SK-N-SH (cell line): ENCODE data around the gene ATP2B3. TPM values are rescaled to one million over a fixed set of nuclear protein-coding genes. Genes with fewer than 3 reads are reported as not detected.
A peak's percentile ranks its signal among the peaks of the same experiment; 100 is the strongest.

Experiments used
- CTCF ChIA-PET: fragments of 300-600, 350-600 bp; formaldehyde crosslinking; extraction: SDS; loops from one replicate; lab custom pipeline; 2021; lab: Yijun Ruan, JAX
- POLR2A ChIA-PET: fragments of 350-600 bp; sonication (Branson Sonifier 250); formaldehyde crosslinking; extraction: SDS; loops from one replicate; lab custom pipeline; 2020; ENCODE audit warnings: antibody characterized with exemption, inconsistent platforms; lab: Yijun Ruan, JAX
- DNase-seq: peaks from one replicate; pipeline ENCODE4 v3.0.0; 2012
- H2AFZ ChIP-seq: fragments of 200-600 bp; sonication (generic); 2 replicates; pipeline ENCODE4 v1.8.1; 2016; ENCODE audit warnings: antibody characterized with exemption, mild to moderate bottlenecking, low read depth
- H3F3A ChIP-seq: fragments of 200-600 bp; sonication (generic); replicated peaks from 2 replicates; pipeline ENCODE3; 2016; ENCODE audit warnings: antibody characterized with exemption, mild to moderate bottlenecking; ENCODE audit not compliant: insufficient read depth
- H3K27ac ChIP-seq, 2 experiments: fragments of 200-500 bp in 1 of 2; fragments of 200-600 bp in 1 of 2; sonication (Bioruptor generic) in 1 of 2; sonication (generic), shearing (Covaris generic) in 1 of 2; 2 replicates each; pipeline versions ENCODE4 v1.5.1 to v1.6.1; 2014 to 2016; ENCODE audit warnings: low read depth in 2 of 2, inconsistent platforms in 1 of 2, low read length in 1 of 2, mild to moderate bottlenecking in 1 of 2, mixed read lengths in 1 of 2
- H3K27me3 ChIP-seq: fragments of 200-600 bp; sonication (generic), shearing (Covaris generic); 2 replicates; pipeline ENCODE4 v1.6.1; 2016; ENCODE audit warnings: mixed run types; ENCODE audit not compliant: insufficient read depth
- H3K36me3 ChIP-seq, 2 experiments: fragments of 200-500 bp in 1 of 2; fragments of 200-600 bp in 1 of 2; sonication (Bioruptor generic) in 1 of 2; sonication (generic) in 1 of 2; replicated peaks in 1 of 2; 2 replicates each; pipeline versions ENCODE3 to v1.5.1; 2014 to 2016; ENCODE audit warnings: low read length in 1 of 2, mild to moderate bottlenecking in 1 of 2; ENCODE audit not compliant: insufficient read depth in 2 of 2, control insufficient read depth in 1 of 2
- H3K4me1 ChIP-seq, 2 experiments: fragments of 200-500 bp in 1 of 2; fragments of 200-600 bp in 1 of 2; sonication (Bioruptor generic) in 1 of 2; sonication (generic), shearing (Covaris generic) in 1 of 2; 2 replicates each; pipeline versions ENCODE4 v1.5.1 to v1.6.1; 2014 to 2016; ENCODE audit warnings: low read depth in 1 of 2, low read length in 1 of 2, mixed run types in 1 of 2; ENCODE audit not compliant: insufficient read depth in 2 of 2, control insufficient read depth in 1 of 2
- H3K4me2 ChIP-seq: fragments of 200-600 bp; sonication (generic), shearing (Covaris generic); 2 replicates; pipeline ENCODE4 v1.6.1; 2017; ENCODE audit warnings: mixed run types
- H3K4me3 ChIP-seq, 2 experiments: fragments of 200-500 bp in 1 of 2; fragments of 200-600 bp in 1 of 2; sonication (Bioruptor generic) in 1 of 2; sonication (generic), shearing (Covaris generic) in 1 of 2; 2 replicates each; pipeline versions ENCODE4 v1.5.1 to v1.8.1; 2014 to 2016; ENCODE audit warnings: low read depth in 2 of 2, inconsistent platforms in 1 of 2, low read length in 1 of 2, mild to moderate bottlenecking in 1 of 2, mixed read lengths in 1 of 2, moderate library complexity in 1 of 2
- H3K79me2 ChIP-seq: fragments of 200-600 bp; sonication (generic); 2 replicates; pipeline ENCODE4 v1.8.1; 2017; ENCODE audit warnings: mild to moderate bottlenecking; ENCODE audit not compliant: insufficient read depth
- H3K9ac ChIP-seq: fragments of 200-600 bp; sonication (generic); 2 replicates; pipeline ENCODE4 v1.6.1; 2017; ENCODE audit warnings: mixed run types
- H3K9me2 ChIP-seq: fragments of 200-600 bp; sonication (generic); 2 replicates; pipeline ENCODE4 v1.6.1; 2017; ENCODE audit warnings: mixed run types
- H3K9me3 ChIP-seq: fragments of 200-600 bp; sonication (generic); 2 replicates; pipeline ENCODE4 v1.6.1; 2017; ENCODE audit warnings: mixed run types, mild to moderate bottlenecking, moderate library complexity
- H4K20me1 ChIP-seq: fragments of 200-600 bp; sonication (generic); 2 replicates; pipeline ENCODE4 v1.6.1; 2017; ENCODE audit warnings: mild to moderate bottlenecking, mixed run types; ENCODE audit not compliant: insufficient read depth
- CHD2 ChIP-seq: fragments of 150-350 bp; IDR thresholded peaks from 2 replicates; pipeline ENCODE4 v1.6.1; 2018; ENCODE audit warnings: low read length; ENCODE audit not compliant: partially characterized antibody
- CTCF ChIP-seq: fragments of 200-600 bp; sonication (generic); IDR thresholded peaks from 2 replicates; pipeline ENCODE4 v1.6.1; 2017; ENCODE audit warnings: antibody characterized with exemption, mild to moderate bottlenecking, moderate library complexity
- ELF1 ChIP-seq: IDR thresholded peaks from 2 replicates; pipeline ENCODE4 v1.4.0; 2012
- EP300 ChIP-seq, 2 experiments: IDR thresholded peaks; 2 replicates each; pipeline versions ENCODE4 v1.4.0 to v1.6.1; 2012; ENCODE audit warnings: borderline replicate concordance in 1 of 2, low read depth in 1 of 2, low read length in 1 of 2
- FOXJ3 ChIP-seq: sonication (generic); formaldehyde crosslinking; IDR thresholded peaks from 2 replicates; pipeline ENCODE4 v1.5.1; 2020; ENCODE audit warnings: mild to moderate bottlenecking, missing genetic modification reagents
- GATA2 ChIP-seq: sonication (generic); formaldehyde crosslinking; IDR thresholded peaks from 2 replicates; pipeline ENCODE4 v1.5.0; 2020; ENCODE audit warnings: mild to moderate bottlenecking, missing genetic modification reagents
- IRF3 ChIP-seq: fragments of 150-350 bp; IDR thresholded peaks from 2 replicates; pipeline ENCODE4 v1.6.1; 2016; ENCODE audit warnings: mild to moderate bottlenecking, low read depth, low read length
- JUND ChIP-seq: IDR thresholded peaks from 2 replicates; pipeline ENCODE4 v1.4.0; 2012
- MAX ChIP-seq: IDR thresholded peaks from 2 replicates; pipeline ENCODE4 v1.4.0; 2012; ENCODE audit warnings: low read depth
- MEF2A ChIP-seq: IDR thresholded peaks from 2 replicates; pipeline ENCODE4 v1.4.0; 2012; ENCODE audit warnings: low read depth, borderline replicate concordance
- MXI1 ChIP-seq: IDR thresholded peaks from 2 replicates; pipeline ENCODE4 v1.6.1; 2012; ENCODE audit warnings: mild to moderate bottlenecking, low read depth, low read length, improper control_type of control experiment
- POLR2AphosphoS5 ChIP-seq: IDR thresholded peaks from 2 replicates; pipeline ENCODE4 v1.6.1; 2012; ENCODE audit warnings: low read depth, low read length
- RAD21 ChIP-seq: IDR thresholded peaks from 2 replicates; pipeline ENCODE4 v1.6.1; 2012; ENCODE audit warnings: mild to moderate bottlenecking, low read length
- RCOR1 ChIP-seq: fragments of 150-350 bp; IDR thresholded peaks from 2 replicates; pipeline ENCODE4 v1.6.1; 2017; ENCODE audit warnings: antibody characterized with exemption, low read length
- RFX5 ChIP-seq: IDR thresholded peaks from 2 replicates; pipeline ENCODE4 v1.6.1; 2012; ENCODE audit warnings: mild to moderate bottlenecking, improper control_type of control experiment, low read length
- TAF1 ChIP-seq: IDR thresholded peaks from 2 replicates; pipeline ENCODE4 v1.6.1; 2012; ENCODE audit warnings: low read depth, mild to moderate bottlenecking, low read length, moderate library complexity, borderline replicate concordance
- TCF12 ChIP-seq: IDR thresholded peaks from 2 replicates; pipeline ENCODE4 v1.4.0; 2012
- WGBS: methylation state at CpG from one replicate; pipeline ENCODE4 v1.1.6; 2017; ENCODE audit warnings: low lambda C conversion rate; 5-methylcytosine and 5-hydroxymethylcytosine counted together
- polyA plus RNA-seq, 3 experiments: library from polyadenylated mRNA; depleted of rRNA; stranded (reverse); fragments of >200 nt; gene quantifications; 2 replicates each; pipeline ENCODE4 v1.2.3, GENCODE V29; 2012

Gene ATP2B3
- polyA plus RNA-seq, 1 of the 3 experiments (the other 2 are of a cell fraction), result 0.16 TPM

GRCh38 chrX:153476666-153477363 lies 40.6 kb upstream of the ATP2B3 start (continued):
- TF ChIP-seq CTCF (no peak), GATA2 (no peak), JUND (no peak; the same call in 1 of the 2 replicates), TCF12 (peak; percentile 99), MXI1 (no peak), MEF2A (no peak), IRF3 (no peak), EP300 (IDR thresholded peaks at IDR 0.05; ENCODE audit: borderline replicate concordance in 1 of 2, low read depth in 1 of 2, low read length in 1 of 2) (peak; percentile 24 to 89), POLR2AphosphoS5 (peak; percentile 64; the same call in 1 of the 2 replicates), ELF1 (no peak), MAX (0 out of 2 replicates have a peak, but pooled peaks have one; percentile 10), RAD21 (no peak)

- Histone ChIP-seq H3K9me2 (no peaks in the 10 kb centered on the region), H3K4me1 (peaks cover 21 to 41% of the 10 kb centered on the region in 2 experiments; a peak in 3 of 4 replicates), H3K27me3 (no peaks in the 10 kb centered on the region), H3F3A (no peaks in the 10 kb centered on the region), H3K36me3 (no peaks in the 10 kb centered on the region), H3K9ac (peak overlapping the region; percentile 49; the same call in 1 of the 2 replicates), H3K9me3 (no peaks in the 10 kb centered on the region), H2AFZ (peak overlapping the region; percentile 69; the same call in 1 of the 2 replicates), H3K27ac (peak overlapping the region; percentile 72 to 94), H3K4me3 (no peak overlapping the region), H4K20me1 (no peaks in the 10 kb centered on the region), H3K4me2 (peak overlapping the region; percentile 54; the same call in 1 of the 2 replicates), H3K79me2 (no peaks in the 10 kb centered on the region)
- ChIA-PET POLR2A (interaction anchor here (0.7 to 2.4 kb wide), 4 partner anchors 13 to 60 kb away, joined by 3 to 13 read pairs (median 4); no protein-coding TSS in a partner anchor), CTCF (interaction anchor here (0.9 to 11.6 kb wide), 5 partner anchors 8 to 51 kb away, joined by 4 to 203 read pairs (median 10); no protein-coding TSS in a partner anchor)
- WGBS, result 34% methylated on average over 7 of the region's 11 CpGs
- peak; percentile 51 for DNase-seq
- TF ChIP-seq CHD2 (no peak), MAX (no peak), FOXJ3 (CRISPR knock-in tag) (no peak), RCOR1 (no peak), RFX5 (no peak), TAF1 (no peak)
Measured at GRCh38 chrX:153477364-153477857, 40.0 kb upstream of the ATP2B3 start.
